ENCODE data around the gene PLAGL1. TPM values are rescaled to one million over a fixed set of nuclear protein-coding genes. Genes with fewer than 3 reads are reported as not detected.

The PLAGL1 gene
- total RNA-seq, 1 experiment from 2014 or later = 24.3 TPM

DNA sequence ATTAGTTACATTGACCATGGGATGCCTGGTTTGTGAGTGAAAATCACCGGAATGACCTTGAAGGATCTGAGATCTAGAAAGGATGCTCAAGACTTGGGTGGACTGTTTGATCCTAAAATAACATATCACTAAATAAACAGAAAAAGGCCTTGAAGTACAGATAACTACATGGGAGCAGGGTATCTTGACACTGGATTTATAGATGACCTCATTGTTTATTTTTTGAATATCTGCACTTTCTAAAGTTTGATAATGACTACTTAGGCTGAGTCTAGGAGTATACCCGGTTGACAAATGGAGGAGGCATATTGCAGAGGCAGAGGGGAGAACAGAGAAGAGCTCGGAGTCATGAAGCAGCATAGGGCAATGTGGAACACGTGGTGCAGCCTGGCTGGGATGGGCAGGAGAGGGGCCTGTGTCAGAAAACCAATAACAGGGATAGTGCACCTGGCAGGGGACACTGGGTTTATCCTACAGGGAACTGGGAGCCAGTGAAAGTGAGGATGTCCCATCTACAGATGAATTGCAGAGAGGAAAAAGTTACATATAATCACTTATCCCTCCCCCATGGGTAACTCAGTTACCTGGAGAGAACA, 50.3 kb downstream of the PLAGL1 start:
- H3K36me3 ChIP-seq (ENCODE audit: control insufficient read depth, insufficient read depth, low read length) = no peaks in the 10 kb centered on the region

GRCh38 chr6:143955971-143956370, 52.1 kb downstream of the PLAGL1 start:
- intact Hi-C loops (cut with micrococcal nuclease; ENCODE audit: unreplicated experiment) = no loop called here
- H3K4me3 ChIP-seq (ENCODE audit: low read depth in 2 of 2, low read length in 2 of 2) = no peak overlapping the region
- CTCF ChIA-PET = interaction anchor here (1.0 kb wide), 1 partner anchor 16 kb away, joined by 3 read pairs; no protein-coding TSS in a partner anchor
- H3K4me1 ChIP-seq (ENCODE audit: control insufficient read depth, insufficient read depth, low read length) = no peaks in the 10 kb centered on the region
- POLR2A ChIA-PET = no interaction called here
- H3K27me3 ChIP-seq (ENCODE audit: control insufficient read depth, insufficient read depth, low read length) = no peaks in the 10 kb centered on the region
- no peak overlapping the region for H3K27ac ChIP-seq (ENCODE audit: low read length)
- TF ChIP-seq POLR2AphosphoS5 (IDR thresholded peaks at IDR 0.05; ENCODE audit: low read depth, low read length) (no peak), SIN3A (IDR thresholded peaks at IDR 0.05; ENCODE audit: borderline replicate concordance, insufficient read depth, low read depth, low read length) (no peak)
- TF ChIP-seq, protein P1, sequence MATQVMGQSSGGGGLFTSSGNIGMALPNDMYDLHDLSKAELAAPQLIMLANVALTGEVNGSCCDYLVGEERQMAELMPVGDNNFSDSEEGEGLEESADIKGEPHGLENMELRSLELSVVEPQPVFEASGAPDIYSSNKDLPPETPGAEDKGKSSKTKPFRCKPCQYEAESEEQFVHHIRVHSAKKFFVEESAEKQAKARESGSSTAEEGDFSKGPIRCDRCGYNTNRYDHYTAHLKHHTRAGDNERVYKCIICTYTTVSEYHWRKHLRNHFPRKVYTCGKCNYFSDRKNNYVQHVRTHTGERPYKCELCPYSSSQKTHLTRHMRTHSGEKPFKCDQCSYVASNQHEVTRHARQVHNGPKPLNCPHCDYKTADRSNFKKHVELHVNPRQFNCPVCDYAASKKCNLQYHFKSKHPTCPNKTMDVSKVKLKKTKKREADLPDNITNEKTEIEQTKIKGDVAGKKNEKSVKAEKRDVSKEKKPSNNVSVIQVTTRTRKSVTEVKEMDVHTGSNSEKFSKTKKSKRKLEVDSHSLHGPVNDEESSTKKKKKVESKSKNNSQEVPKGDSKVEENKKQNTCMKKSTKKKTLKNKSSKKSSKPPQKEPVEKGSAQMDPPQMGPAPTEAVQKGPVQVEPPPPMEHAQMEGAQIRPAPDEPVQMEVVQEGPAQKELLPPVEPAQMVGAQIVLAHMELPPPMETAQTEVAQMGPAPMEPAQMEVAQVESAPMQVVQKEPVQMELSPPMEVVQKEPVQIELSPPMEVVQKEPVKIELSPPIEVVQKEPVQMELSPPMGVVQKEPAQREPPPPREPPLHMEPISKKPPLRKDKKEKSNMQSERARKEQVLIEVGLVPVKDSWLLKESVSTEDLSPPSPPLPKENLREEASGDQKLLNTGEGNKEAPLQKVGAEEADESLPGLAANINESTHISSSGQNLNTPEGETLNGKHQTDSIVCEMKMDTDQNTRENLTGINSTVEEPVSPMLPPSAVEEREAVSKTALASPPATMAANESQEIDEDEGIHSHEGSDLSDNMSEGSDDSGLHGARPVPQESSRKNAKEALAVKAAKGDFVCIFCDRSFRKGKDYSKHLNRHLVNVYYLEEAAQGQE (IDR thresholded peaks at IDR 0.05; ENCODE audit: insufficient read depth in 1 of 2, low read depth in 2 of 2, low read length in 1 of 2) = no peak
- H3K36me3 ChIP-seq (ENCODE audit: control insufficient read depth, insufficient read depth, low read length) = no peaks in the 10 kb centered on the region; the same call in 1 of the 2 replicates
- in situ Hi-C loops (cut with HindIII; ENCODE audit: low pct_unique_long_range_greater_than_20kb, low sequenced_read_pairs) = no loop called here
- no TSS peak for BruUV-seq (replicated peaks)
- DNase-seq (ENCODE audit: low read depth, low spot score) (no peak), ATAC-seq (no peak)
- no peaks in the 10 kb centered on the region for H3K9me3 ChIP-seq (ENCODE audit: control insufficient read depth, insufficient read depth, low read depth, low read length)

More for the DNA sequence above, 50.3 kb downstream of the PLAGL1 start:
- no peak overlapping the region for H3K27ac ChIP-seq (ENCODE audit: low read length)
- intact Hi-C loops (cut with micrococcal nuclease; ENCODE audit: unreplicated experiment) (no loop called here), in situ Hi-C loops (cut with HindIII; ENCODE audit: low pct_unique_long_range_greater_than_20kb, low sequenced_read_pairs) (no loop called here)
- POLR2A ChIA-PET = no interaction called here
- no TSS peak for BruUV-seq (replicated peaks)
- no peak overlapping the region for H3K4me3 ChIP-seq (ENCODE audit: low read depth in 2 of 2, low read length in 2 of 2)
- no peaks in the 10 kb centered on the region for H3K9me3 ChIP-seq (ENCODE audit: control insufficient read depth, insufficient read depth, low read depth, low read length)
- H3K4me1 ChIP-seq (ENCODE audit: control insufficient read depth, insufficient read depth, low read length) = no peaks in the 10 kb centered on the region
- H3K27me3 ChIP-seq (ENCODE audit: control insufficient read depth, insufficient read depth, low read length) = peaks cover 2% of the 10 kb centered on the region; the same call in 1 of the 2 replicates
- DNase-seq (ENCODE audit: low read depth, low spot score) = no peak
- CTCF ChIA-PET = interaction anchor here (1.0 kb wide), 1 partner anchor 16 kb away, joined by 3 read pairs; no protein-coding TSS in a partner anchor
- TF ChIP-seq, protein P1 (IDR thresholded peaks at IDR 0.05; ENCODE audit: insufficient read depth in 1 of 2, low read depth in 2 of 2, low read length in 1 of 2) = no peak
- TF ChIP-seq POLR2AphosphoS5 (IDR thresholded peaks at IDR 0.05; ENCODE audit: low read depth, low read length) = no peak
- TF ChIP-seq, protein P2, sequence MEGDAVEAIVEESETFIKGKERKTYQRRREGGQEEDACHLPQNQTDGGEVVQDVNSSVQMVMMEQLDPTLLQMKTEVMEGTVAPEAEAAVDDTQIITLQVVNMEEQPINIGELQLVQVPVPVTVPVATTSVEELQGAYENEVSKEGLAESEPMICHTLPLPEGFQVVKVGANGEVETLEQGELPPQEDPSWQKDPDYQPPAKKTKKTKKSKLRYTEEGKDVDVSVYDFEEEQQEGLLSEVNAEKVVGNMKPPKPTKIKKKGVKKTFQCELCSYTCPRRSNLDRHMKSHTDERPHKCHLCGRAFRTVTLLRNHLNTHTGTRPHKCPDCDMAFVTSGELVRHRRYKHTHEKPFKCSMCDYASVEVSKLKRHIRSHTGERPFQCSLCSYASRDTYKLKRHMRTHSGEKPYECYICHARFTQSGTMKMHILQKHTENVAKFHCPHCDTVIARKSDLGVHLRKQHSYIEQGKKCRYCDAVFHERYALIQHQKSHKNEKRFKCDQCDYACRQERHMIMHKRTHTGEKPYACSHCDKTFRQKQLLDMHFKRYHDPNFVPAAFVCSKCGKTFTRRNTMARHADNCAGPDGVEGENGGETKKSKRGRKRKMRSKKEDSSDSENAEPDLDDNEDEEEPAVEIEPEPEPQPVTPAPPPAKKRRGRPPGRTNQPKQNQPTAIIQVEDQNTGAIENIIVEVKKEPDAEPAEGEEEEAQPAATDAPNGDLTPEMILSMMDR (IDR thresholded peaks at IDR 0.05) = no peak
- TF ChIP-seq TCF7L2 (IDR thresholded peaks at IDR 0.05; ENCODE audit: low read depth, low read length) = no peak
- no peak for TF ChIP-seq SIN3A (IDR thresholded peaks at IDR 0.05; ENCODE audit: borderline replicate concordance, insufficient read depth, low read depth, low read length)
- ATAC-seq = no peak
